Fibroblast of lung (primary cell): ENCODE measurements around the gene RBMX. TPM values are rescaled to one million over a fixed set of nuclear protein-coding genes. Genes with fewer than 3 reads are reported as not detected.

Experiments used
- DNase-seq, 2 donors: peaks; one replicate each; pipeline versions ENCODE4 v3.0.0 to v3.0.0-alpha.2; 2010; ENCODE audit warnings: low read depth in 2 of 2
- H2AFZ ChIP-seq: 2 replicates; pipeline ENCODE4 v1.5.1; 2012; ENCODE audit warnings: low read length, control low read depth, inconsistent platforms
- H3K27ac ChIP-seq: 2 replicates; pipeline ENCODE4 v1.5.1; 2011; ENCODE audit warnings: low read length, control low read depth; ENCODE audit not compliant: insufficient read depth
- H3K27me3 ChIP-seq: 2 replicates; pipeline ENCODE4 v1.5.1; 2011; ENCODE audit warnings: mild to moderate bottlenecking, low read length; ENCODE audit not compliant: control insufficient read depth, insufficient read depth
- H3K36me3 ChIP-seq: 2 replicates; pipeline ENCODE4 v1.5.1; 2011; ENCODE audit warnings: low read length; ENCODE audit not compliant: control insufficient read depth, insufficient read depth
- H3K4me1 ChIP-seq: 2 replicates; pipeline ENCODE4 v1.5.1; 2011; ENCODE audit warnings: low read length; ENCODE audit not compliant: control insufficient read depth, insufficient read depth; ENCODE audit errors: extremely low read depth
- H3K4me2 ChIP-seq: 2 replicates; pipeline ENCODE4 v1.5.1; 2011; ENCODE audit warnings: low read length, control low read depth; ENCODE audit not compliant: insufficient read depth; ENCODE audit errors: extremely low read depth
- H3K4me3 ChIP-seq, 4 experiments: fragments of 200-600 bp in 1 of 4; sonication (generic) in 1 of 4; replicated peaks in 1 of 4; 2 replicates each; pipeline ENCODE4 v1.5.1; 2011 to 2016; ENCODE audit warnings: low read length in 4 of 4, low read depth in 3 of 4, mild to moderate bottlenecking in 3 of 4, control low read depth in 2 of 4, inconsistent platforms in 1 of 4, mixed read lengths in 1 of 4; ENCODE audit not compliant: insufficient read depth in 1 of 4; ENCODE audit errors: control extremely low read depth in 1 of 4
- H3K79me2 ChIP-seq: 2 replicates; pipeline ENCODE4 v1.5.1; 2012; ENCODE audit warnings: mild to moderate bottlenecking, low read length, inconsistent platforms; ENCODE audit not compliant: control insufficient read depth, insufficient read depth
- H3K9ac ChIP-seq: 2 replicates; pipeline ENCODE4 v1.5.1; 2011; ENCODE audit warnings: mild to moderate bottlenecking, low read length, control low read depth; ENCODE audit not compliant: insufficient read depth
- H3K9me3 ChIP-seq: 2 replicates; pipeline ENCODE4 v1.5.1; 2012; ENCODE audit warnings: low read depth, low read length; ENCODE audit not compliant: control insufficient read depth, insufficient read depth
- H4K20me1 ChIP-seq: 2 replicates; pipeline ENCODE4 v1.5.1; 2011; ENCODE audit warnings: low read length; ENCODE audit not compliant: control insufficient read depth, insufficient read depth; ENCODE audit errors: extremely low read depth
- CTCF ChIP-seq, 2 donors: IDR thresholded peaks in 1 of 2; conservative IDR thresholded peaks in 1 of 2; 1 replicate in 1 of 2; 2 replicates in 1 of 2; pipeline ENCODE4 v1.5.1; 2011 to 2012; ENCODE audit warnings: low read length in 2 of 2, control low read depth in 1 of 2, inconsistent platforms in 1 of 2, low read depth in 1 of 2, mild to moderate bottlenecking in 1 of 2
- EZH2 ChIP-seq: IDR thresholded peaks from 2 replicates; pipeline ENCODE4 v1.5.1; 2012; ENCODE audit warnings: low read length, control low read depth, mild to moderate bottlenecking; ENCODE audit errors: missing control alignments
- polyA plus RNA-seq, 2 donors: library from polyadenylated mRNA; depleted of rRNA in 1 of 2; stranded (reverse) in 1 of 2; unstranded in 1 of 2; fragments of >200 nt; gene quantifications; 2 replicates each; pipeline ENCODE4 v1.2.1, GENCODE V29; 2011 to 2012; ENCODE audit warnings: missing spikeins in 1 of 2
- total RNA-seq: library from RNA; depleted of rRNA; stranded (reverse); fragments of >200 nt; gene quantifications from 2 replicates; pipeline ENCODE4 v1.2.1, GENCODE V29; 2014

The RBMX gene
- total and polyA plus RNA-seq, 2 donors (not counting 1 experiment from before 2014, with no cell fraction given) = 139 to 159 TPM

DNA sequence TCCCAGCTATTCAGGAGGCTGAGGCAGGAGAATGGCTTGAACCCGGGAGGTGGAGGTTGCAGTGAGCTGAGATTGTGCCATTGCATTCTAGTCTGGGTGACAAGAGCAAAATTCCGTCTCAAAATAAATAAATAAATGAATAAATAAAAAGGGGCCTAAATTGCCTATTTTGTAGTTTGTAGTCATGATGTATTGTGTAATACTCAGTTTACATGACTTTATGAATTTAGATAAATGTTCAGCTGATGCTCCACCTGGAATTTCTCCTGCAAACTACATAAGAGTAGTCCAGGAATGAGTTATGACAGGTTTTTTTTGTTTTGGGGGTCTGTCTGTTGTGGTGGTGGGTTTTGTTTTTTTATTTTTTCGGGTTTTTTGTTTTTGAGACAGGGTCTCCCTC is 31.1 kb downstream of the RBMX start:
- Histone ChIP-seq H3K4me2 (no peak overlapping the region), H4K20me1 (no peaks in the 10 kb centered on the region), H3K27me3 (no peaks in the 10 kb centered on the region), H3K4me3 (no peak overlapping the region), H3K36me3 (no peaks in the 10 kb centered on the region), H3K79me2 (no peaks in the 10 kb centered on the region), H3K9ac (no peak overlapping the region), H3K27ac (no peak overlapping the region), H3K9me3 (no peaks in the 10 kb centered on the region), H2AFZ (no peak overlapping the region), H3K4me1 (no peaks in the 10 kb centered on the region)
- DNase-seq = no peak
- TF ChIP-seq CTCF (conservative IDR thresholded peaks at IDR 0.05 in 1 of 2, IDR thresholded peaks at IDR 0.05 in 1 of 2; ENCODE audit: low read depth in 1 of 2, low read length in 2 of 2) = no peak
- TF ChIP-seq EZH2 = no peak

GRCh38 chrX:136847874-136848273 is 32.7 kb downstream of the RBMX start:
- H3K79me2 ChIP-seq = no peaks in the 10 kb centered on the region
- peak; percentile 65 to 75 for DNase-seq
- H3K4me3 ChIP-seq = no peak overlapping the region
- no peaks in the 10 kb centered on the region for H3K36me3 ChIP-seq
- no peak overlapping the region for H3K9ac ChIP-seq
- no peak overlapping the region for H3K4me2 ChIP-seq
- no peaks in the 10 kb centered on the region for H3K27me3 ChIP-seq
- H2AFZ ChIP-seq = no peak overlapping the region
- no peaks in the 10 kb centered on the region for H3K4me1 ChIP-seq
- H4K20me1 ChIP-seq = no peaks in the 10 kb centered on the region
- H3K9me3 ChIP-seq = no peaks in the 10 kb centered on the region
- no peak overlapping the region for H3K27ac ChIP-seq
- TF ChIP-seq EZH2 = no peak
- TF ChIP-seq CTCF (conservative IDR thresholded peaks at IDR 0.05 in 1 of 2, IDR thresholded peaks at IDR 0.05 in 1 of 2; ENCODE audit: low read depth in 1 of 2, low read length in 2 of 2) = no peak

DNA sequence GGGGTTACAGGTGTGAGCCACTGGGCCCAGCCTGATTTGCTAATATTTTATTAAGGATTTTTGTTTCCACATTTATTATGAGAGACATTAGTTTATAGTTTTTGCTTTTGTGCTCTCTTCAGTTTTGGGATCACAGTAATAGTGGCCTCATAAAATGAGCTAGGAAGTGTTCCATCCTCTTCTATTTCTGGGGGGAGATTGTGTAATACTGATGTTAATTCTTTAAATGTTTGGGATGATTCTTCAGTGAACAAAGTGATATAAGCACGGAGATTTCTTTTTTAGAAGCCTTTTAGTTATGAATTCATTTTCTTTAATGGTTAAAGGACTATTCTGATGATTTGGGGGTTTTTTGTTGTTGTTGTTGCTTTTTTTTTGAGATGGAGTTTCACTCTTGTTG is 41.3 kb downstream of the RBMX start:
- H3K9ac ChIP-seq = no peak overlapping the region
- no peaks in the 10 kb centered on the region for H3K27me3 ChIP-seq
- no peak overlapping the region for H3K4me3 ChIP-seq
- H3K79me2 ChIP-seq = no peaks in the 10 kb centered on the region
- no peak overlapping the region for H3K4me2 ChIP-seq
- no peaks in the 10 kb centered on the region for H4K20me1 ChIP-seq
- no peak for DNase-seq
- no peaks in the 10 kb centered on the region for H3K9me3 ChIP-seq
- H2AFZ ChIP-seq = no peak overlapping the region
- no peaks in the 10 kb centered on the region for H3K36me3 ChIP-seq
- H3K4me1 ChIP-seq = no peaks in the 10 kb centered on the region
- H3K27ac ChIP-seq = no peak overlapping the region
- TF ChIP-seq EZH2 = no peak
- no peak for TF ChIP-seq CTCF (conservative IDR thresholded peaks at IDR 0.05 in 1 of 2, IDR thresholded peaks at IDR 0.05 in 1 of 2; ENCODE audit: low read depth in 1 of 2, low read length in 2 of 2)
